Peyer's patch (tissue), 4 donors: ENCODE data around the gene HTR3A. TPM values are rescaled to one million over a fixed set of nuclear protein-coding genes. Genes with fewer than 3 reads are reported as not detected.
A peak's percentile ranks its signal among the peaks of the same experiment; 100 is the strongest.

Experiments
- DNase-seq, 3 donors: peaks; one replicate each; pipeline ENCODE4 v3.0.0-alpha.2; 2017 to 2019
- H3K27ac ChIP-seq, 4 donors: fragments of 200-600 bp; sonication (generic); one replicate each; pipeline ENCODE4 v1.5.1; 2016 to 2019
- H3K27me3 ChIP-seq, 2 donors: fragments of 200-600 bp; sonication (generic); one replicate each; pipeline ENCODE4 v1.5.1; 2019
- H3K36me3 ChIP-seq, 3 donors: fragments of 200-600 bp; sonication (generic); one replicate each; pipeline ENCODE4 v1.5.1; 2016 to 2019
- H3K4me1 ChIP-seq, 4 donors: fragments of 200-600 bp; sonication (generic); one replicate each; pipeline ENCODE4 v1.5.1; 2016 to 2019
- H3K4me3 ChIP-seq, 4 donors: fragments of 200-600 bp; sonication (generic); 1 replicate in 3 of 4; 2 replicates in 1 of 4; pipeline ENCODE4 v1.5.1; 2016 to 2019; ENCODE audit warnings: mild to moderate bottlenecking in 1 of 4
- H3K9me3 ChIP-seq, 4 donors: fragments of 200-600 bp; sonication (generic); one replicate each; pipeline ENCODE4 v1.5.1; 2016 to 2019; ENCODE audit warnings: mild to moderate bottlenecking in 1 of 4
- POLR2A ChIP-seq, 2 donors: fragments of 450-650 bp; IDR thresholded peaks; one replicate each; pipeline ENCODE4 v1.5.1; 2017; ENCODE audit warnings: antibody characterized with exemption in 2 of 2, mild to moderate bottlenecking in 2 of 2, moderate library complexity in 2 of 2
- total RNA-seq, 4 donors: library from RNA; depleted of rRNA; stranded (reverse); fragments of >200 nt; gene quantifications; one replicate each; pipeline ENCODE4 v1.1.0, GENCODE V29; 2016
- TF ChIP-seq, protein P1 (sequence below), 6 experiments: fragments of 450-650 bp in 4 of 6; fragments of 200-600 bp in 2 of 6; sonication (generic) in 1 of 6; IDR thresholded peaks; one replicate each; pipeline ENCODE4 v1.5.1; 2017 to 2019; ENCODE audit warnings: antibody characterized with exemption in 6 of 6, mild to moderate bottlenecking in 3 of 6, moderate library complexity in 1 of 6

Gene HTR3A
- total RNA-seq, 4 donors from 2014 or later, result 0.80 to 1.7 (median 0.95) TPM; not detected in 1

- no peak overlapping the region for H3K27ac ChIP-seq
- peak in 1 of 3 donors; percentile 18 for DNase-seq
- TF ChIP-seq POLR2A (IDR thresholded peaks at IDR 0.05), result no peak
- TF ChIP-seq, protein P1, sequence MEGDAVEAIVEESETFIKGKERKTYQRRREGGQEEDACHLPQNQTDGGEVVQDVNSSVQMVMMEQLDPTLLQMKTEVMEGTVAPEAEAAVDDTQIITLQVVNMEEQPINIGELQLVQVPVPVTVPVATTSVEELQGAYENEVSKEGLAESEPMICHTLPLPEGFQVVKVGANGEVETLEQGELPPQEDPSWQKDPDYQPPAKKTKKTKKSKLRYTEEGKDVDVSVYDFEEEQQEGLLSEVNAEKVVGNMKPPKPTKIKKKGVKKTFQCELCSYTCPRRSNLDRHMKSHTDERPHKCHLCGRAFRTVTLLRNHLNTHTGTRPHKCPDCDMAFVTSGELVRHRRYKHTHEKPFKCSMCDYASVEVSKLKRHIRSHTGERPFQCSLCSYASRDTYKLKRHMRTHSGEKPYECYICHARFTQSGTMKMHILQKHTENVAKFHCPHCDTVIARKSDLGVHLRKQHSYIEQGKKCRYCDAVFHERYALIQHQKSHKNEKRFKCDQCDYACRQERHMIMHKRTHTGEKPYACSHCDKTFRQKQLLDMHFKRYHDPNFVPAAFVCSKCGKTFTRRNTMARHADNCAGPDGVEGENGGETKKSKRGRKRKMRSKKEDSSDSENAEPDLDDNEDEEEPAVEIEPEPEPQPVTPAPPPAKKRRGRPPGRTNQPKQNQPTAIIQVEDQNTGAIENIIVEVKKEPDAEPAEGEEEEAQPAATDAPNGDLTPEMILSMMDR (IDR thresholded peaks at IDR 0.05), result no peak
Measured at GRCh38 chr11:113980785-113981184, 5.9 kb downstream of the HTR3A start.

DNA sequence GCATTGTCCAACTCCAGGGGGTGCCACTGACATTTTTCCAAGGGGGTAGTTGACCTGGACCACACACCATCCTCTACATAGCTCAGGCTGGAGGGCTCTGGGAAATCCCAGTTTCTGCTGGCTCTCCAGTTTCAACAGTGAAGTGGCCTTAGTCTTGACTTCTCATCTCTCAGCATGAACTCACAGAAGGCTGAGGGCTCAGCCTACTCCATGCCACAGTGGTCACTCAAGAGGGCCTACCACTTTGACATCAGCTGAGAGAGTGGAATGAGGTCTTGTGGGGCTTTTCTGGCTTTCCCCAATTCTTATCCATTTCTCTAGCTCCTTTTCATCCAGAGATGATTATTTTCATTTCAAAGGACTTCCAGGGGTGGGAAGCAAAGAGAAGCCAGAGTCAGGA is 7.4 kb downstream of the HTR3A start:
- TF ChIP-seq POLR2A (IDR thresholded peaks at IDR 0.05), result no peak
- TF ChIP-seq, protein P1 (IDR thresholded peaks at IDR 0.05), result no peak
- H3K36me3 ChIP-seq, result no peaks in the 10 kb centered on the region
- DNase-seq, result no peak
- no peaks in the 10 kb centered on the region for H3K4me1 ChIP-seq
- H3K4me3 ChIP-seq, result no peak overlapping the region
- no peaks in the 10 kb centered on the region for H3K9me3 ChIP-seq
- no peaks in the 10 kb centered on the region for H3K27me3 ChIP-seq
- no peak overlapping the region for H3K27ac ChIP-seq

More at GRCh38 chr11:113980785-113981184, 5.9 kb downstream of the HTR3A start:
- Histone ChIP-seq H3K4me3 (no peak overlapping the region), H3K36me3 (no peaks in the 10 kb centered on the region), H3K9me3 (no peaks in the 10 kb centered on the region), H3K4me1 (no peaks in the 10 kb centered on the region), H3K27me3 (no peaks in the 10 kb centered on the region)

DNA sequence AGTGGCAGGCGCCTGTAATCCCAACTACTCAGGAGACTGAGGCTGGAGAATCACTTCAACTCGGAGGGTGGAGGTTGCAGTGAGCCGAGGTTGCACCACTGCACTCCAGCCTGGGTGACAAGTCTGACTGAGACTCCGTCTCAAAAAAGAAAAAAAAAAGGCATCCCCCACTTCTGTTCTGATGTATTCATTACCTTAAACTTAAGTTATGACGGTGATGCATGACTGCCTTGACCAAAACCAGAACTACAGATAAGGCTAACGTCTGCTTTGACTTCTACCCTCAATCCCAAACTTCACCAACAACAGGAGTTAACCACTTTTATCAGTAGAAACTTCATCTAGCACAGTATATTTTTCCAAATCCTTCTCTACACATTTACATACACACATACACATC is 9.9 kb downstream of the HTR3A start:
- Histone ChIP-seq H3K9me3 (no peaks in the 10 kb centered on the region), H3K27ac (no peak overlapping the region), H3K27me3 (no peaks in the 10 kb centered on the region), H3K36me3 (no peaks in the 10 kb centered on the region), H3K4me3 (no peak overlapping the region), H3K4me1 (no peaks in the 10 kb centered on the region)
- TF ChIP-seq, protein P1 (IDR thresholded peaks at IDR 0.05), result no peak
- no peak for TF ChIP-seq POLR2A (IDR thresholded peaks at IDR 0.05)
- no peak for DNase-seq

DNA sequence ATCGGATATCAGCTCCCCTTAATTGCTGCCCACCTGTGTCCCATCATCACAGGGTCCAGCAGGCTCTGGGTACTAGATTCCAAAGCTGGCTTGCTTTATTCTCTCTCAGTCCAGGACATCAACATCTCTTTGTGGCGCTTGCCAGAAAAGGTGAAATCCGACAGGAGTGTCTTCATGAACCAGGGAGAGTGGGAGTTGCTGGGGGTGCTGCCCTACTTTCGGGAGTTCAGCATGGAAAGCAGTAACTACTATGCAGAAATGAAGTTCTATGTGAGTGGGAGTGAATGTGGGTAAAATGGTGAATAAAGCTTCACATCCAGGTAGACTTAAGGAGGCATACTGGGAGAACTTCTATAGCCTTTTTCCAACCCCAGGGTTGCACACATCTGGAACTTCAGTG is 11.0 kb downstream of the HTR3A start:
- Histone ChIP-seq H3K9me3 (no peaks in the 10 kb centered on the region), H3K27ac (no peak overlapping the region), H3K27me3 (no peaks in the 10 kb centered on the region), H3K36me3 (no peaks in the 10 kb centered on the region), H3K4me1 (no peaks in the 10 kb centered on the region), H3K4me3 (no peak overlapping the region)
- no peak for TF ChIP-seq POLR2A (IDR thresholded peaks at IDR 0.05)
- TF ChIP-seq, protein P1 (IDR thresholded peaks at IDR 0.05), result no peak
- DNase-seq, result no peak

DNA sequence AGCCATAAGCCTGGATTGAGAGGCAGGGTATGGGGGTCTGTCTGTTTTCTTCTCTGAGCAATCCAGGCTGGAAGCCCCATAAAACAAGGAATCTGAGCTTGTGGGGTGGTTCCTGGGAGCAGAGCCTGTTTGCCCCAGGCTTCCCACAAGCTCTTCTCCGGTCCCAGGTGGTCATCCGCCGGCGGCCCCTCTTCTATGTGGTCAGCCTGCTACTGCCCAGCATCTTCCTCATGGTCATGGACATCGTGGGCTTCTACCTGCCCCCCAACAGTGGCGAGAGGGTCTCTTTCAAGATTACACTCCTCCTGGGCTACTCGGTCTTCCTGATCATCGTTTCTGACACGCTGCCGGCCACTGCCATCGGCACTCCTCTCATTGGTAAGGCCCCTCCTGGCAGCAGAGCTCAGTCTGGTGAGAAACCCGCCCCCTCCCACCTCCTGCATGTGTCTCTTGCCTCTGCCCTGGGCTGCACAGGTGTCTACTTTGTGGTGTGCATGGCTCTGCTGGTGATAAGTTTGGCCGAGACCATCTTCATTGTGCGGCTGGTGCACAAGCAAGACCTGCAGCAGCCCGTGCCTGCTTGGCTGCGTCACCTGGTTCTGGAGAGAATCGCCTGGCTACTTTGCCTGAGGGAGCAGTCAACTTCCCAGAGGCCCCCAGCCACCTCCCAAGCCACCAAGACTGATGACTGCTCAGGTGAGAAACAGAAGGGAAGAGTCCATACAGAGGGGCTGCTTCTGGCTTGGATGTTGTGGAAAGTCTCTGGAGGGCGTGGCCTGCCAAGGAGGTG is 11.6 kb downstream of the HTR3A start:
- H3K27me3 ChIP-seq, result no peaks in the 10 kb centered on the region
- no peaks in the 10 kb centered on the region for H3K4me1 ChIP-seq
- no peak for DNase-seq
- TF ChIP-seq, protein P1 (IDR thresholded peaks at IDR 0.05), result no peak
- TF ChIP-seq POLR2A (IDR thresholded peaks at IDR 0.05), result no peak
- H3K4me3 ChIP-seq, result no peak overlapping the region
- no peak overlapping the region for H3K27ac ChIP-seq
- H3K9me3 ChIP-seq, result no peaks in the 10 kb centered on the region
- H3K36me3 ChIP-seq, result no peaks in the 10 kb centered on the region
